Fibroblast of pulmonary artery (primary cell): ENCODE results near the gene DLGAP5.

Source experiments
- DNase-seq: peaks from one replicate; pipeline ENCODE4 v3.0.0-alpha.2; 2010; ENCODE audit warnings: low read depth
- H3K4me3 ChIP-seq: replicated peaks from 2 replicates; pipeline ENCODE4 v1.5.1; 2011; ENCODE audit warnings: low read depth, mild to moderate bottlenecking, control low read depth, low read length, moderate library complexity
- CTCF ChIP-seq: IDR thresholded peaks from 2 replicates; pipeline ENCODE4 v1.5.1; 2011; ENCODE audit warnings: mild to moderate bottlenecking, control low read depth, low read length, inconsistent platforms; ENCODE audit errors: missing control alignments

Gene DLGAP5

GRCh38 chr14:55103971-55104954 lies 87.1 kb downstream of the DLGAP5 start:
- DNase-seq, result no peak
- no peak for TF ChIP-seq CTCF
- H3K4me3 ChIP-seq, result no peak overlapping the region

GRCh38 chr14:55103005-55103640 lies 88.3 kb downstream of the DLGAP5 start:
- H3K4me3 ChIP-seq, result peak overlapping the region; percentile 18
- peak; percentile 94 for DNase-seq
- no peak for TF ChIP-seq CTCF

- no peak for TF ChIP-seq CTCF
- peak; percentile 100 for DNase-seq
- no peak overlapping the region for H3K4me3 ChIP-seq
Measured at GRCh38 chr14:55102141-55102621, 89.2 kb downstream of the DLGAP5 start.

GRCh38 chr14:55101698-55102097 lies 89.7 kb downstream of the DLGAP5 start:
- no peak overlapping the region for H3K4me3 ChIP-seq
- DNase-seq, result no peak
- TF ChIP-seq CTCF, result no peak

GRCh38 chr14:55099756-55100155 lies 91.6 kb downstream of the DLGAP5 start:
- peak; percentile 72 for DNase-seq

GRCh38 chr14:55098561-55098898 lies 92.9 kb downstream of the DLGAP5 start:
- no peak overlapping the region for H3K4me3 ChIP-seq
- TF ChIP-seq CTCF, result no peak
- no peak for DNase-seq

More at GRCh38 chr14:55099756-55100155, 91.6 kb downstream of the DLGAP5 start:
- no peak for TF ChIP-seq CTCF
- H3K4me3 ChIP-seq, result no peak overlapping the region
